Neuronal stem cell (in vitro differentiated cells): ENCODE results near the gene RTL1.

ENCODE experiments used
- DNase-seq: peaks from one replicate; pipeline ENCODE4 v3.0.0-alpha.2; 2013; ENCODE audit warnings: low spot score
- H2AFZ ChIP-seq: one replicate; pipeline ENCODE4 v1.6.1; 2013; ENCODE audit warnings: mild to moderate bottlenecking, low read length, inconsistent platforms
- H2AK5ac ChIP-seq: 2 replicates; pipeline ENCODE4 v1.6.1; 2013; ENCODE audit warnings: low read depth, mild to moderate bottlenecking, inconsistent platforms, low read length, moderate library complexity, mixed read lengths
- H2BK120ac ChIP-seq: 2 replicates; pipeline ENCODE4 v1.6.1; 2013; ENCODE audit warnings: low read depth, mild to moderate bottlenecking, inconsistent platforms, low read length, moderate library complexity, mixed read lengths
- H2BK12ac ChIP-seq: one replicate; pipeline ENCODE4 v1.6.1; 2013; ENCODE audit warnings: low read length, inconsistent platforms
- H2BK15ac ChIP-seq: 2 replicates; pipeline ENCODE4 v1.6.1; 2013; ENCODE audit warnings: mild to moderate bottlenecking, low read length, inconsistent platforms, mixed read lengths
- H2BK5ac ChIP-seq: one replicate; pipeline ENCODE4 v1.6.1; 2013; ENCODE audit warnings: inconsistent platforms, mild to moderate bottlenecking, low read length, moderate library complexity
- H3K14ac ChIP-seq: one replicate; pipeline ENCODE4 v1.6.1; 2013; ENCODE audit warnings: low read length, inconsistent platforms
- H3K18ac ChIP-seq: 2 replicates; pipeline ENCODE4 v1.6.1; 2013; ENCODE audit warnings: low read length, inconsistent platforms
- H3K23ac ChIP-seq: 2 replicates; pipeline ENCODE4 v1.6.1; 2013; ENCODE audit warnings: low read depth, mild to moderate bottlenecking, mixed read lengths, low read length, inconsistent platforms; ENCODE audit not compliant: poor library complexity
- H3K27ac ChIP-seq: replicated peaks from 3 replicates; pipeline ENCODE4 v1.5.1; 2013; ENCODE audit warnings: low read length, inconsistent platforms
- H3K27me3 ChIP-seq, 3 experiments: 2 replicates each; pipeline ENCODE4 v1.6.1; 2013; ENCODE audit warnings: low read length in 3 of 3, mild to moderate bottlenecking in 2 of 3, inconsistent platforms in 1 of 3, low read depth in 1 of 3, mixed read lengths in 1 of 3, moderate library complexity in 1 of 3; ENCODE audit not compliant: control insufficient read depth in 3 of 3, insufficient read depth in 3 of 3
- H3K36me3 ChIP-seq, 2 donors: replicated peaks in 1 of 2; 2 replicates each; pipeline ENCODE4 v1.6.1; 2013; ENCODE audit warnings: low read length in 2 of 2; ENCODE audit not compliant: control insufficient read depth in 2 of 2, insufficient read depth in 2 of 2
- H3K4ac ChIP-seq: 2 replicates; pipeline ENCODE4 v1.6.1; 2013; ENCODE audit warnings: inconsistent platforms, mild to moderate bottlenecking, low read length, moderate library complexity
- H3K4me1 ChIP-seq, 2 donors: 1 replicate in 1 of 2; 2 replicates in 1 of 2; pipeline ENCODE4 v1.6.1; 2013; ENCODE audit warnings: low read length in 2 of 2, low read depth in 1 of 2; ENCODE audit not compliant: control insufficient read depth in 2 of 2, insufficient read depth in 1 of 2
- H3K4me2 ChIP-seq: one replicate; pipeline ENCODE4 v1.6.1; 2013; ENCODE audit warnings: mild to moderate bottlenecking, low read length, inconsistent platforms; ENCODE audit not compliant: insufficient read depth, poor library complexity, severe bottlenecking
- H3K4me3 ChIP-seq, 2 donors: 2 replicates each; pipeline ENCODE4 v1.5.1; 2013; ENCODE audit warnings: low read length in 2 of 2, mild to moderate bottlenecking in 2 of 2, inconsistent platforms in 1 of 2, moderate library complexity in 1 of 2
- H3K79me1 ChIP-seq: one replicate; pipeline ENCODE4 v1.6.1; 2013; ENCODE audit warnings: low read depth, mild to moderate bottlenecking, inconsistent platforms, low read length, moderate library complexity
- H3K9ac ChIP-seq: one replicate; pipeline ENCODE4 v1.6.1; 2013; ENCODE audit warnings: mild to moderate bottlenecking, low read depth, low read length, inconsistent platforms; ENCODE audit not compliant: poor library complexity
- H3K9me3 ChIP-seq, 2 donors: replicated peaks in 1 of 2; 2 replicates each; pipeline versions ENCODE3 to v1.6.1; 2013; ENCODE audit warnings: low read length in 2 of 2, mild to moderate bottlenecking in 2 of 2, inconsistent platforms in 1 of 2, low read depth in 1 of 2, mixed read lengths in 1 of 2, moderate library complexity in 1 of 2; ENCODE audit not compliant: control insufficient read depth in 2 of 2, insufficient read depth in 1 of 2
- H4K8ac ChIP-seq: one replicate; pipeline ENCODE4 v1.6.1; 2013; ENCODE audit warnings: low read depth, mild to moderate bottlenecking, inconsistent platforms, low read length, moderate library complexity
- H4K91ac ChIP-seq: one replicate; pipeline ENCODE4 v1.6.1; 2013; ENCODE audit warnings: low read length, low read depth, mild to moderate bottlenecking, inconsistent platforms; ENCODE audit not compliant: poor library complexity
- WGBS, 2 donors: extraction: QIAGEN DNeasy Blood & Tissue Kit; methylation state at CpG; one replicate each; pipeline ENCODE4 v1.1.7; 2013; ENCODE audit warnings: missing lambda C conversion rate in 2 of 2, mixed read lengths in 1 of 2; ENCODE audit not compliant: insufficient read length in 2 of 2, insufficient replicate concordance in 1 of 2; ENCODE audit errors: extremely low coverage in 2 of 2; 5-methylcytosine and 5-hydroxymethylcytosine counted together

Gene RTL1

GRCh38 chr14:100904307-100905087 lies 975 bp upstream of the RTL1 start:
- no peak overlapping the region for H3K23ac ChIP-seq
- H4K8ac ChIP-seq, result no peak overlapping the region
- no peaks in the 10 kb centered on the region for H3K79me1 ChIP-seq
- peaks cover 41 to 50% of the 10 kb centered on the region in 2 donors for H3K4me1 ChIP-seq
- H3K9ac ChIP-seq, result peak overlapping the region; percentile 75
- peak overlapping the region; percentile 50 for H2BK120ac ChIP-seq
- no CpG with 5 or more reads among the region's 45 CpGs for WGBS, 2 donors
- no peak overlapping the region for H2BK15ac ChIP-seq
- H2AFZ ChIP-seq, result peak overlapping the region; percentile 88
- no peaks in the 10 kb centered on the region for H3K27me3 ChIP-seq
- H2BK5ac ChIP-seq, result peak overlapping the region; percentile 76
- peak overlapping the region; percentile 69 for H4K91ac ChIP-seq
- peaks cover 2 to 9% of the 10 kb centered on the region in 2 donors for H3K9me3 ChIP-seq
- H3K14ac ChIP-seq, result peak overlapping the region; percentile 41
- peak overlapping the region; percentile 93 for H3K18ac ChIP-seq
- no peaks in the 10 kb centered on the region for H3K36me3 ChIP-seq
- H3K4me2 ChIP-seq, result peak overlapping the region; percentile 85
- H3K4me3 ChIP-seq, result peak overlapping the region; percentile 36 to 72
- no peak overlapping the region for H3K4ac ChIP-seq
- peak; percentile 73 for DNase-seq
- H2AK5ac ChIP-seq, result peak overlapping the region; percentile 87
- H2BK12ac ChIP-seq, result no peak overlapping the region
- no peak overlapping the region for H3K27ac ChIP-seq

DNA sequence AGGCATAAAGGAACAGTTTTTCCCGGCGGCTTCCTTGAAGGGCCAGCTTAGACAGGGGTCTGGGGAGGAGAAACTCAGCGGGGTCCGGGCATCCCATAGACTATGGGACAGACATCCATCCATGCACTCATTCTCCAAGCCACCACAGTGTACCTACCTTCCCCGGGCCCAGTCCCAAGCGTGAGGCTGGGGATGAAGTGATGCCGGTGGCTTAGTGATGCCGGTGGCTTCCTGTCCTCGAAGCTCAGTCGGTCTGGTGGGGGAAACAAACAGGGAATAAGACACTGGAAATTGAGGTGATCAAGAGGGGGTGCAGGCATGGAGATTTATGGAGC lies 421 bp downstream of the RTL1 start:
- DNase-seq, result no peak
- WGBS, 2 donors, result no CpG with 5 or more reads among the region's 10 CpGs
- peak overlapping the region; percentile 63 for H3K27ac ChIP-seq

GRCh38 chr14:100902295-100903133 lies 1.0 kb downstream of the RTL1 start:
- no peak for DNase-seq
- WGBS, 2 donors, result no CpG with 5 or more reads among the region's 18 CpGs

More for the DNA sequence above, 421 bp downstream of the RTL1 start:
- Histone ChIP-seq H3K18ac (peak overlapping the region; percentile 96), H3K4me1 (peaks cover 51 to 53% of the 10 kb centered on the region in 2 donors), H3K4ac (peak overlapping the region; percentile 17), H3K79me1 (no peaks in the 10 kb centered on the region), H3K4me2 (no peak overlapping the region), H2AFZ (peak overlapping the region; percentile 80), H2BK120ac (peak overlapping the region; percentile 78), H2BK15ac (peak overlapping the region; percentile 96), H2BK12ac (peak overlapping the region; percentile 92), H3K27me3 (no peaks in the 10 kb centered on the region), H2BK5ac (peak overlapping the region; percentile 76), H3K9ac (peak overlapping the region; percentile 83), H3K4me3 (no peak overlapping the region), H3K36me3 (no peaks in the 10 kb centered on the region), H3K23ac (no peak overlapping the region), H4K91ac (no peak overlapping the region), H4K8ac (no peak overlapping the region), H3K14ac (no peak overlapping the region), H2AK5ac (peak overlapping the region; percentile 87), H3K9me3 (peaks cover 0 to 6% of the 10 kb centered on the region in 2 donors)

More at GRCh38 chr14:100902295-100903133, 1.0 kb downstream of the RTL1 start:
- no peaks in the 10 kb centered on the region for H3K79me1 ChIP-seq
- H3K4me1 ChIP-seq, result peaks cover 53 to 54% of the 10 kb centered on the region in 2 donors
- no peak overlapping the region for H3K4me3 ChIP-seq
- H3K27me3 ChIP-seq, result no peaks in the 10 kb centered on the region
- H3K23ac ChIP-seq, result no peak overlapping the region
- peak overlapping the region; percentile 77 for H4K91ac ChIP-seq
- H2AFZ ChIP-seq, result peak overlapping the region; percentile 80
- H2AK5ac ChIP-seq, result peak overlapping the region; percentile 98
- no peak overlapping the region for H4K8ac ChIP-seq
- H2BK15ac ChIP-seq, result peak overlapping the region; percentile 91
- H3K4ac ChIP-seq, result peak overlapping the region; percentile 31
- no peak overlapping the region for H3K4me2 ChIP-seq
- no peaks in the 10 kb centered on the region for H3K36me3 ChIP-seq
- H3K14ac ChIP-seq, result no peak overlapping the region
- H2BK5ac ChIP-seq, result peak overlapping the region; percentile 95
- H2BK12ac ChIP-seq, result peak overlapping the region; percentile 99
- no peak overlapping the region for H3K9ac ChIP-seq
- peaks cover 0 to 6% of the 10 kb centered on the region in 2 donors for H3K9me3 ChIP-seq
- H2BK120ac ChIP-seq, result peak overlapping the region; percentile 78
- H3K18ac ChIP-seq, result peak overlapping the region; percentile 96
- peak overlapping the region; percentile 63 for H3K27ac ChIP-seq
